Measurements from ENCODE around the gene ATP1B3. TPM values are rescaled to one million over a fixed set of nuclear protein-coding genes. Genes with fewer than 3 reads are reported as not detected.

Gene ATP1B3
- total and polyA plus RNA-seq, 9 of the 15 experiments (the other 6 are each of a cell fraction or from before 2014, with no cell fraction given) = 48.3 to 202 (median 123) TPM

GRCh38 chr3:141876891-141877621 lies 613 bp downstream of the ATP1B3 start (continued):
- TF ChIP-seq ZNF592 (IDR thresholded peaks at IDR 0.05) (peak; percentile 19; the same call in 1 of the 2 replicates), MYC (IDR thresholded peaks at IDR 0.05; ENCODE audit: low read depth, low read length) (0 out of 2 replicates have a peak, but pooled peaks have one; percentile 19), MYC (CRISPR knock-in tag; IDR thresholded peaks at IDR 0.05; ENCODE audit: borderline replicate concordance, low read depth) (no peak), BHLHE40 (IDR thresholded peaks at IDR 0.05; ENCODE audit: low read length) (peak; percentile 69), ARNT (IDR thresholded peaks at IDR 0.05) (no peak), MAZ (CRISPR knock-in tag; conservative IDR thresholded peaks at IDR 0.05 in 1 of 2, IDR thresholded peaks at IDR 0.05 in 1 of 2) (0 out of 4 replicates have a peak, but pooled peaks of 1 of the 2 experiments have one; percentile 38), GTF2E2 (tag; IDR thresholded peaks at IDR 0.05) (0 out of 2 replicates have a peak, but pooled peaks have one; percentile 3), FIP1L1 (IDR thresholded peaks at IDR 0.05; ENCODE audit: low read depth, low read length, poor library complexity, severe bottlenecking) (peak; percentile 21), FOXM1 (IDR thresholded peaks at IDR 0.05; ENCODE audit: low read depth) (no peak), FOXM1 (CRISPR knock-in tag; IDR thresholded peaks at IDR 0.05; ENCODE audit: low read depth) (peak; percentile 36; the same call in 1 of the 2 replicates)
